ENCODE measurements around the gene KCNA10.
A peak's percentile ranks its signal among the peaks of the same experiment; 100 is the strongest.

KCNA10 gene

GRCh38 chr1:110502402-110503151 is 16.4 kb downstream of the KCNA10 start:
- peaks cover 7% of the 10 kb centered on the region for H3K27me3 ChIP-seq (ENCODE audit: control insufficient read depth, low read length)
- no peaks in the 10 kb centered on the region for H3F3A ChIP-seq (ENCODE audit: control insufficient read depth, insufficient read depth)
- H3K4me2 ChIP-seq (ENCODE audit: low read length) = peak overlapping the region; percentile 19; the same call in 1 of the 2 replicates
- H3K4me3 ChIP-seq (ENCODE audit: low read length) = no peak overlapping the region
- no peaks in the 10 kb centered on the region for H4K20me1 ChIP-seq (ENCODE audit: control insufficient read depth, insufficient read depth, low read depth, low read length)
- H3K36me3 ChIP-seq (ENCODE audit: control insufficient read depth, low read length) = no peaks in the 10 kb centered on the region
- H3K79me2 ChIP-seq (ENCODE audit: control insufficient read depth, low read length) = no peaks in the 10 kb centered on the region
- no peaks in the 10 kb centered on the region for H3K9me3 ChIP-seq (ENCODE audit: control insufficient read depth, insufficient read depth, low read length)
- no peak for TF ChIP-seq EZH2phosphoT487 (IDR thresholded peaks at IDR 0.05; ENCODE audit: borderline replicate concordance, low read length)
- TF ChIP-seq, protein P1, sequence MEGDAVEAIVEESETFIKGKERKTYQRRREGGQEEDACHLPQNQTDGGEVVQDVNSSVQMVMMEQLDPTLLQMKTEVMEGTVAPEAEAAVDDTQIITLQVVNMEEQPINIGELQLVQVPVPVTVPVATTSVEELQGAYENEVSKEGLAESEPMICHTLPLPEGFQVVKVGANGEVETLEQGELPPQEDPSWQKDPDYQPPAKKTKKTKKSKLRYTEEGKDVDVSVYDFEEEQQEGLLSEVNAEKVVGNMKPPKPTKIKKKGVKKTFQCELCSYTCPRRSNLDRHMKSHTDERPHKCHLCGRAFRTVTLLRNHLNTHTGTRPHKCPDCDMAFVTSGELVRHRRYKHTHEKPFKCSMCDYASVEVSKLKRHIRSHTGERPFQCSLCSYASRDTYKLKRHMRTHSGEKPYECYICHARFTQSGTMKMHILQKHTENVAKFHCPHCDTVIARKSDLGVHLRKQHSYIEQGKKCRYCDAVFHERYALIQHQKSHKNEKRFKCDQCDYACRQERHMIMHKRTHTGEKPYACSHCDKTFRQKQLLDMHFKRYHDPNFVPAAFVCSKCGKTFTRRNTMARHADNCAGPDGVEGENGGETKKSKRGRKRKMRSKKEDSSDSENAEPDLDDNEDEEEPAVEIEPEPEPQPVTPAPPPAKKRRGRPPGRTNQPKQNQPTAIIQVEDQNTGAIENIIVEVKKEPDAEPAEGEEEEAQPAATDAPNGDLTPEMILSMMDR (IDR thresholded peaks at IDR 0.05; ENCODE audit: low read depth, low read length, poor library complexity, severe bottlenecking) = no peak
- H3K9me2 ChIP-seq (replicated peaks; ENCODE audit: control insufficient read depth, low read length) = no peaks in the 10 kb centered on the region
- no peak overlapping the region for H3K27ac ChIP-seq (ENCODE audit: low read depth, low read length)
- peaks cover 8% of the 10 kb centered on the region for H3K4me1 ChIP-seq (ENCODE audit: control insufficient read depth, low read length)

DNA sequence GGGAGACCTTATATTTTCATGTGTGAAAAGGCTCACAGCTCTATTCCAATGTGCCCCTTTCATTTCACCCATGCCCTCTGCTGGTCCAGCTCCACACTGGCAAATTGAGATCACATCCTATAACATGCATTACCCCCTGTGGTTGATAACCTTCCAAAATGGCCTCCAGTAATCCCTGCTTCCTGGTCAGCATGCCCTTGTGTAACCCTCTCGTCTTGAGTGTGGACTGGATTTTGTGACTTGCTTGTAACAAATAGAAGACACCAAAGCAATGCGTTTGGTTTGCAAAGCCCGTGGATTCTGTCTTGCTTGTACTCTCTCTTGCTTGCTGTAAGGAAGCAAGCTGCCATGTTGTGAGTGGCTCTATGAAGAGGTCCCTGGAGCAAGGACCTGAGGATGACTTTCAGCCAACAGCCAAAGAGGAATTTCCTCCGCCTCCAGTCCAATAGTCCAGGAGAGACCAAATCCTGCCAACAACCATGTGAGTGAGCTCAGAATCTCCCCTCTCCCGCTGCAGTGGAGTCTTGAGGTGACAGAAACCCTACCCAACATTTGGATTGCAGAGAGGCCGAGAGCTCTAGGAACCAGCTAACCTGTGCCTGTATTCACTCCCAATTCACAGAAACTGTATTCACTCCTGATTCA is 17.4 kb downstream of the KCNA10 start:
- Histone ChIP-seq H3K4me1 (ENCODE audit: control insufficient read depth, low read length) (peaks cover 8% of the 10 kb centered on the region), H3K79me2 (ENCODE audit: control insufficient read depth, low read length) (no peaks in the 10 kb centered on the region), H3K4me2 (ENCODE audit: low read length) (no peak overlapping the region), H4K20me1 (ENCODE audit: control insufficient read depth, insufficient read depth, low read depth, low read length) (no peaks in the 10 kb centered on the region), H3K36me3 (ENCODE audit: control insufficient read depth, low read length) (no peaks in the 10 kb centered on the region), H3K27ac (ENCODE audit: low read depth, low read length) (no peak overlapping the region), H3F3A (ENCODE audit: control insufficient read depth, insufficient read depth) (no peaks in the 10 kb centered on the region), H3K9me3 (ENCODE audit: control insufficient read depth, insufficient read depth, low read length) (no peaks in the 10 kb centered on the region), H3K4me3 (ENCODE audit: low read length) (no peak overlapping the region), H3K27me3 (ENCODE audit: control insufficient read depth, low read length) (peaks cover 6% of the 10 kb centered on the region), H3K9me2 (replicated peaks; ENCODE audit: control insufficient read depth, low read length) (no peaks in the 10 kb centered on the region)
- TF ChIP-seq EZH2phosphoT487 (IDR thresholded peaks at IDR 0.05; ENCODE audit: borderline replicate concordance, low read length) = no peak
- TF ChIP-seq, protein P1 (IDR thresholded peaks at IDR 0.05; ENCODE audit: low read depth, low read length, poor library complexity, severe bottlenecking) = no peak

GRCh38 chr1:110498270-110498669 is 20.7 kb downstream of the KCNA10 start:
- H3K4me3 ChIP-seq (ENCODE audit: low read length) = no peak overlapping the region
- no peaks in the 10 kb centered on the region for H3K79me2 ChIP-seq (ENCODE audit: control insufficient read depth, low read length)
- no peaks in the 10 kb centered on the region for H3K9me2 ChIP-seq (replicated peaks; ENCODE audit: control insufficient read depth, low read length)
- peaks cover 8% of the 10 kb centered on the region for H3K4me1 ChIP-seq (ENCODE audit: control insufficient read depth, low read length)
- H3K27ac ChIP-seq (ENCODE audit: low read depth, low read length) = no peak overlapping the region
- H4K20me1 ChIP-seq (ENCODE audit: control insufficient read depth, insufficient read depth, low read depth, low read length) = no peaks in the 10 kb centered on the region
- no peak overlapping the region for H3K4me2 ChIP-seq (ENCODE audit: low read length)
- peaks cover 2% of the 10 kb centered on the region for H3K27me3 ChIP-seq (ENCODE audit: control insufficient read depth, low read length)
- TF ChIP-seq, protein P1 (IDR thresholded peaks at IDR 0.05; ENCODE audit: low read depth, low read length, poor library complexity, severe bottlenecking) = no peak
- no peak for TF ChIP-seq EZH2phosphoT487 (IDR thresholded peaks at IDR 0.05; ENCODE audit: borderline replicate concordance, low read length)
- no peaks in the 10 kb centered on the region for H3K36me3 ChIP-seq (ENCODE audit: control insufficient read depth, low read length)
- H3F3A ChIP-seq (ENCODE audit: control insufficient read depth, insufficient read depth) = no peaks in the 10 kb centered on the region
- no peaks in the 10 kb centered on the region for H3K9me3 ChIP-seq (ENCODE audit: control insufficient read depth, insufficient read depth, low read length)

All from DOHH2 (cell line).